Measurements from ENCODE around the gene EZH1.
"Not testable (repeated sequence)": the region's sequence is repeated elsewhere in the genome, so short reads cannot be mapped to it uniquely, and the experiment has no call there.

EZH1 gene

GRCh38 chr17:42665581-42666001, 79.2 kb downstream of the EZH1 start:
- no peak for DNase-seq

DNA sequence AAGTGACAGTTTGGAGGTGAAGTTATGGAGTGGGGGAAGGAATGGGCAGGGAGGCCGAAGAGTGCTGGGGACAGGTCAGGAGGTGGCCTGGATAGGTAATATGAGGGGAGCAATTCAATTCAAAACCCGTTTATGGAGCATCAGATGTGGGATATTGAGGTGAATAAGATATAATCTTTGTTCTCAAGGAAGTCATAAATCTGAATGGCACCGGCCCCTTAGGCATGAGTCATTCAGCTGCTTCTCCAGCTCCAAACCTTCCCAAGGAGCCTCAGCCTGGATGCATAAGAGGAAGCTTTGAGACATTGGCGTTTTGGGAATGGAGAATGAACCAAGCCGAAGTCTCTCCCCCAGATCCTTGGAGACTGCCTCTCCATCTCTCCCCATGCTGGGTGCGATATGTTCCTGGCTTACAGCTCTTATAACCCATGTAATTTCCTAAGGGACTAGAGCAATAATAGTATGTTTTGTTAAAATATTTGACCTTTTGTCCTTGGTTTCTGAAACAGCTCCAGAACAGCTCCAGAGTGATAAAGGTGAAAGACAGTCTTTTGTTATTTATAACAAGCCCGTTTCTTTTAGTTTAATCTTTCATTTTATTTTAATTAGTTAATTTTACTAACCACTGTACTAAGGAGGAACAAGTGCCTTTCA, 84.0 kb downstream of the EZH1 start:
- no peak for DNase-seq

DNA sequence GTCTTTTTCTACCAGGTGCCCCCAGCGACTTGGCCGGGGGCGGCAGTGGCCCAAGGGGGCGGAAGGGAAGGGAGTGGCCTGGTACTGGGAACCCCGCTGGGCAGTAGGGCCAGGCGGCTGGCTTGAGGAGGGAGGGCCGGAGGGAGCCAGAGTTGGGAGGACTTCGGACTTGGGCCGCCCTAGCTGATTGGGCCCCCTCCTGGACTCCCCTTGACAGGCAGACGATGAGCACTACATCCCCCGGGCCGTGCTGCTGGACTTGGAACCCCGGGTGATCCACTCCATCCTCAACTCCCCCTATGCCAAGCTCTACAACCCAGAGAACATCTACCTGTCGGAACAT, 84.9 kb downstream of the EZH1 start:
- not testable (repeated sequence) for DNase-seq

DNA sequence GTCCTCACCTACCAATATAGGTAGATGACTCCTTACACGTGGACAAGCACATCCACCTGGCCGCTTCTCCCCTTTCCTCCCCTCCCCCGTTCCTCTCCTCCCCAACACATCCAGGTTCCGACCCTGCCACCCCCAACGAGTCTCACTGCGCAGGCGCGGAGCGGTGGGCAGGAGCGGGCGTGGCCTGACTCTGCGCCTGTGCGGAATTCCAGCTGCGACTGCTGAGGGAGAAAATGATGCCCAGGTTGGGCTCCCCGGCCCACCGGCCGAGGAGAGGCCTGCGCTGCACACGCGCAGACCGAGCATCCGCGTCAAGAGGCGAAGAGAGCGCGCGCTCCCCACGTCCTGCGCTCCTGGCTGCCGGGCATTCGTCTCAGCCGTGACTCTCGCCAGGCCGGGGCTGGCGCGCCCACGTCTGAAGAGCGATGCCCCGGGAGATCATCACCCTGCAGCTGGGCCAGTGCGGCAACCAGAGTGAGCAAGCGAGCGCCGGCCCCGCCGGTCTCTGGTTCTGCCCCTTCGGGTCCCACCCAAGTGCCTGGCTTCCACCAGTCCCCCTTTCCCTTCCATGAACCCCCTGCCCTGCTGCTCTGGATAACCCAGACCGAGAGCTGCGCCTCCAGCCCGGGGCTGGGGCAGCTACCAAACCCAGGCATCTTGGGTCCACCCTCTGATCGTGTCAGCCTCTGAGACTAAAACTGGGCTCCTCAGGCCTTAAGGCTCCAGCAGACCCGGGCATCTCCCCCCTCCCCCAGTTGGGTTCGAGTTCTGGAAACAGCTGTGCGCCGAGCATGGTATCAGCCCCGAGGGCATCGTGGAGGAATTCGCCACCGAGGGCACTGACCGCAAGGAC, 85.5 kb downstream of the EZH1 start, which contains the start of gene TUBG2:
Gene TUBG2, plus strand, starts transcription at position 206 of the 853 bp plus-strand sequence. Its CDS starts 220 bp downstream, at position 426.
- DNase-seq, result peak; percentile 71

GRCh38 chr17:42657824-42658588, 86.8 kb downstream of the EZH1 start:
- no peak for DNase-seq

DNA sequence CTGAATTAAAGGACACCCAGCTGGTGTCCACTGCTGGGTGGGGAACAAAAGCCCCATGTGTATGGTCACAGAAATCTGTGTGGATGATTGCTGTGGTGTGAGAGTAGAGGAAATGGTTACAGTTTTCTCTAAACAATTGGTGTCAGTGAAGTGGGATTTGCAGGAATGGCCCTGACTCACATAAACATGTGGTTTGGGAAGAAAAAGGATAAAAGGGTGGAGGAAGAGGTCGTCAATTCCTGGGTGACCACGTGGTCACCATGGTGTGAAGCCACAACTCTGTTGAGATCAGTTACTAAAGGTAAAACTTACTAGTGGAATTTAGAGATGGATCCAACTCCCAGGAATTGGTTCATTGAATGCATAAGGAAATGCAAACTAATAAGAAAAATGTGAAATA, 89.3 kb downstream of the EZH1 start:
- no peak for DNase-seq

GRCh38 chr17:42653179-42654124, 91.4 kb downstream of the EZH1 start:
- no peak for DNase-seq

GRCh38 chr17:42651392-42651791, 93.4 kb downstream of the EZH1 start:
- no peak for DNase-seq

Data from CD4-positive, alpha-beta T cell treated with Interleukin-4 for 4 hours (primary cell).